Islet precursor cell (in vitro differentiated cells): ENCODE measurements around the gene STK39.

Source experiments
- DNase-seq: peaks from one replicate; pipeline ENCODE4 v3.0.0-alpha.2; 2018

The STK39 gene

GRCh38 chr2:167972746-167973145, 274.6 kb downstream of the STK39 start:
- DNase-seq = no peak

- no peak for DNase-seq
These were observed 275.4 kb downstream of the STK39 start for GRCh38 chr2:167972020-167972419.

GRCh38 chr2:167966937-167967913, 280.2 kb downstream of the STK39 start:
- DNase-seq = no peak

GRCh38 chr2:167965907-167966761, 281.3 kb downstream of the STK39 start:
- no peak for DNase-seq

GRCh38 chr2:167964650-167965413, 282.6 kb downstream of the STK39 start:
- DNase-seq = no peak

- DNase-seq = no peak
These were observed 283.3 kb downstream of the STK39 start for GRCh38 chr2:167963899-167964649.

- DNase-seq = no peak
These were observed 284.8 kb downstream of the STK39 start for GRCh38 chr2:167962436-167963226.

- DNase-seq = peak; percentile 67
These were observed 285.8 kb downstream of the STK39 start for GRCh38 chr2:167961536-167962048.

- DNase-seq = no peak
These were observed 287.2 kb downstream of the STK39 start for GRCh38 chr2:167960089-167960747.

GRCh38 chr2:167957662-167958061, 289.7 kb downstream of the STK39 start:
- DNase-seq = no peak

GRCh38 chr2:167955264-167955906, 292.0 kb downstream of the STK39 start:
- DNase-seq = no peak

- no peak for DNase-seq
These were observed 292.9 kb downstream of the STK39 start for GRCh38 chr2:167954495-167954894.

- DNase-seq = no peak
These were observed 293.6 kb downstream of the STK39 start for GRCh38 chr2:167953776-167954175.

- no peak for DNase-seq
These were observed 296.8 kb downstream of the STK39 start for GRCh38 chr2:167950571-167950970.

- peak; percentile 59 for DNase-seq
These were observed 301.0 kb downstream of the STK39 start for GRCh38 chr2:167946441-167946841.

GRCh38 chr2:167945660-167946368, 301.6 kb downstream of the STK39 start:
- no peak for DNase-seq

GRCh38 chr2:167944825-167945659, 302.4 kb downstream of the STK39 start:
- DNase-seq = no peak

GRCh38 chr2:167943897-167944296, 303.5 kb downstream of the STK39 start:
- no peak for DNase-seq
